H9 (cell line): ENCODE measurements around the gene SSTR5. TPM values are rescaled to one million over a fixed set of nuclear protein-coding genes. Genes with fewer than 3 reads are reported as not detected.

ENCODE experiments used
- DNase-seq: peaks from one replicate; pipeline ENCODE4 v3.0.0-alpha.2; 2017
- H2AFZ ChIP-seq: one replicate; pipeline ENCODE4 v1.6.1; 2013; ENCODE audit warnings: mild to moderate bottlenecking, low read length, control low read depth, moderate library complexity
- H2AK5ac ChIP-seq: 2 replicates; pipeline ENCODE4 v1.6.1; 2013; ENCODE audit warnings: low read length, control low read depth, mixed read lengths; ENCODE audit not compliant: insufficient read length
- H2BK120ac ChIP-seq: one replicate; pipeline ENCODE4 v1.6.1; 2013; ENCODE audit warnings: low read depth, mild to moderate bottlenecking, low read length, control low read depth, inconsistent platforms; ENCODE audit not compliant: poor library complexity, severe bottlenecking
- H2BK12ac ChIP-seq: 2 replicates; pipeline ENCODE4 v1.6.1; 2013; ENCODE audit warnings: low read length, control low read depth, mixed read lengths, low read depth; ENCODE audit not compliant: insufficient read length
- H2BK15ac ChIP-seq: 2 replicates; pipeline ENCODE4 v1.6.1; 2013; ENCODE audit warnings: low read depth, low read length, control low read depth
- H2BK20ac ChIP-seq: one replicate; pipeline ENCODE4 v1.6.1; 2013; ENCODE audit warnings: low read depth, mild to moderate bottlenecking, low read length, control low read depth, inconsistent platforms; ENCODE audit not compliant: poor library complexity, severe bottlenecking
- H2BK5ac ChIP-seq: 2 replicates; pipeline ENCODE4 v1.6.1; 2013; ENCODE audit warnings: low read length, control low read depth, mixed read lengths; ENCODE audit not compliant: insufficient read length
- H3K14ac ChIP-seq: 2 replicates; pipeline ENCODE4 v1.6.1; 2013; ENCODE audit warnings: low read length, control low read depth; ENCODE audit not compliant: insufficient read depth
- H3K18ac ChIP-seq: 2 replicates; pipeline ENCODE4 v1.6.1; 2013; ENCODE audit warnings: low read depth, mild to moderate bottlenecking, mixed read lengths, low read length, control low read depth; ENCODE audit not compliant: insufficient read length
- H3K23ac ChIP-seq: 2 replicates; pipeline ENCODE4 v1.6.1; 2013; ENCODE audit warnings: low read length, control low read depth, mixed read lengths, low read depth; ENCODE audit not compliant: insufficient read length
- H3K23me2 ChIP-seq: 2 replicates; pipeline ENCODE4 v1.6.1; 2013; ENCODE audit warnings: low read depth, mild to moderate bottlenecking, mixed read lengths, low read length, control low read depth; ENCODE audit not compliant: insufficient read length, poor library complexity, severe bottlenecking
- H3K27ac ChIP-seq: 2 replicates; pipeline ENCODE4 v1.5.1; 2013; ENCODE audit warnings: low read length, control low read depth, mixed read lengths, low read depth; ENCODE audit not compliant: insufficient read length
- H3K27me3 ChIP-seq: 2 replicates; pipeline ENCODE4 v1.6.1; 2013; ENCODE audit warnings: low read length, control low read depth, inconsistent platforms; ENCODE audit not compliant: insufficient read depth
- H3K4ac ChIP-seq: 2 replicates; pipeline ENCODE4 v1.6.1; 2013; ENCODE audit warnings: low read depth, mild to moderate bottlenecking, control low read depth, inconsistent platforms, low read length, moderate library complexity
- H3K4me1 ChIP-seq: 2 replicates; pipeline ENCODE4 v1.6.1; 2013; ENCODE audit warnings: low read length, control low read depth, inconsistent platforms; ENCODE audit not compliant: insufficient read depth
- H3K4me2 ChIP-seq: 2 replicates; pipeline ENCODE4 v1.6.1; 2013; ENCODE audit warnings: low read length, control low read depth, mixed read lengths; ENCODE audit not compliant: insufficient read length, insufficient read depth
- H3K56ac ChIP-seq: 2 replicates; pipeline ENCODE4 v1.6.1; 2013; ENCODE audit warnings: low read depth, mild to moderate bottlenecking, mixed read lengths, low read length, control low read depth; ENCODE audit not compliant: insufficient read length
- H3K79me1 ChIP-seq: 2 replicates; pipeline ENCODE4 v1.6.1; 2013; ENCODE audit warnings: low read depth, mild to moderate bottlenecking, moderate library complexity, low read length, control low read depth, inconsistent platforms; ENCODE audit not compliant: insufficient read depth, poor library complexity, severe bottlenecking
- H3K79me2 ChIP-seq: 2 replicates; pipeline ENCODE4 v1.6.1; 2013; ENCODE audit warnings: low read length, control low read depth, inconsistent platforms; ENCODE audit not compliant: insufficient read depth
- H3K9ac ChIP-seq: 2 replicates; pipeline ENCODE4 v1.6.1; 2013; ENCODE audit warnings: low read length, control low read depth, mixed read lengths; ENCODE audit not compliant: insufficient read length; ENCODE audit errors: extremely low read depth
- H3K9me3 ChIP-seq: one replicate; pipeline ENCODE4 v1.6.1; 2013; ENCODE audit warnings: low read depth, low read length, inconsistent platforms; ENCODE audit not compliant: control insufficient read depth
- H3T11ph ChIP-seq: one replicate; pipeline ENCODE4 v1.6.1; 2013; ENCODE audit warnings: mild to moderate bottlenecking, low read length, control low read depth, inconsistent platforms
- H4K20me1 ChIP-seq: one replicate; pipeline ENCODE4 v1.6.1; 2013; ENCODE audit not compliant: control insufficient read depth, insufficient read length, insufficient read depth
- H4K5ac ChIP-seq: 2 replicates; pipeline ENCODE4 v1.6.1; 2013; ENCODE audit warnings: low read depth, mild to moderate bottlenecking, mixed read lengths, low read length, control low read depth; ENCODE audit not compliant: insufficient read length
- H4K8ac ChIP-seq: replicated peaks from 2 replicates; pipeline ENCODE4 v1.6.1; 2013; ENCODE audit warnings: low read length, control low read depth, mixed read lengths, low read depth; ENCODE audit not compliant: insufficient read length
- H4K91ac ChIP-seq: 2 replicates; pipeline ENCODE4 v1.6.1; 2013; ENCODE audit warnings: low read depth, mild to moderate bottlenecking, moderate library complexity, mixed read lengths, low read length, control low read depth; ENCODE audit not compliant: insufficient read length
- H3K27ac Mint-ChIP-seq, 3 experiments: 2 replicates in 2 of 3; 3 replicates in 1 of 3; pipeline ENCODE4 v1.8.0; 2020 to 2021; ENCODE audit warnings: mixed read lengths in 3 of 3, mild to moderate bottlenecking in 1 of 3, moderate library complexity in 1 of 3
- H3K27me3 Mint-ChIP-seq: 2 replicates; pipeline ENCODE4 v1.8.0; 2021; ENCODE audit warnings: low read depth, mild to moderate bottlenecking, moderate library complexity, mixed read lengths
- H3K36me3 Mint-ChIP-seq, 3 experiments: 2 replicates in 2 of 3; 3 replicates in 1 of 3; pipeline ENCODE4 v1.8.0; 2020 to 2021; ENCODE audit warnings: low read depth in 3 of 3, mixed read lengths in 3 of 3; ENCODE audit not compliant: insufficient read depth in 1 of 3
- H3K4me1 Mint-ChIP-seq, 2 experiments: 2 replicates each; pipeline ENCODE4 v1.8.0; 2020; ENCODE audit warnings: mixed read lengths in 2 of 2
- H3K4me3 Mint-ChIP-seq, 2 experiments: 2 replicates in 1 of 2; 3 replicates in 1 of 2; pipeline ENCODE4 v1.8.0; 2020 to 2021; ENCODE audit warnings: mild to moderate bottlenecking in 2 of 2, mixed read lengths in 2 of 2, moderate library complexity in 1 of 2
- H3K9me3 Mint-ChIP-seq, 2 experiments: 2 replicates in 1 of 2; 3 replicates in 1 of 2; pipeline ENCODE4 v1.8.0; 2020; ENCODE audit warnings: mild to moderate bottlenecking in 2 of 2, mixed read lengths in 2 of 2, moderate library complexity in 1 of 2
- CTCF ChIP-seq: fragments of 200-600 bp; sonication (generic); conservative IDR thresholded peaks from 3 replicates; pipeline ENCODE4 v1.8.0; 2021; ENCODE audit warnings: antibody characterized with exemption, mild to moderate bottlenecking
- WGBS: extraction: QIAGEN DNeasy Blood & Tissue Kit; methylation state at CpG from one replicate; pipeline ENCODE4 v1.1.7; 2013; ENCODE audit warnings: missing lambda C conversion rate, low lambda C conversion rate, mixed read lengths; ENCODE audit not compliant: insufficient read length; ENCODE audit errors: extremely low coverage; 5-methylcytosine and 5-hydroxymethylcytosine counted together
- total RNA-seq: library from RNA; stranded (reverse); gene quantifications from 2 replicates; pipeline ENCODE4 v1.2.1, GENCODE V29; 2021

Gene SSTR5
- total RNA-seq, 1 experiment from 2014 or later = 0.22 TPM

GRCh38 chr16:1055557-1055924, 17.0 kb upstream of the SSTR5 start:
- no peaks in the 10 kb centered on the region for H3K27me3 ChIP-seq
- H3K9me3 ChIP-seq = no peaks in the 10 kb centered on the region
- Mint-ChIP-seq H3K4me3 (no peak overlapping the region), H3K27ac (no peak overlapping the region), H3K9me3 (peaks cover 5 to 7% of the 10 kb centered on the region in 2 experiments), H3K36me3 (peaks cover 2 to 5% (median 4%) of the 10 kb centered on the region in 3 experiments; a peak in 5 of 7 replicates), H3K27me3 (peaks cover 13% of the 10 kb centered on the region), H3K4me1 (0 out of 4 replicates have a peak, but pooled peaks cover 0 to 2% of the 10 kb centered on the region in 2 experiments)
- H3K23ac ChIP-seq = no peak overlapping the region
- no peak overlapping the region for H3K14ac ChIP-seq
- H2BK20ac ChIP-seq = no peak overlapping the region
- H3K4me2 ChIP-seq = no peak overlapping the region
- no peaks in the 10 kb centered on the region for H3K79me2 ChIP-seq
- no peak overlapping the region for H3T11ph ChIP-seq
- WGBS = no CpG with 5 or more reads among the region's 13 CpGs
- no peak overlapping the region for H3K18ac ChIP-seq
- no peaks in the 10 kb centered on the region for H3K79me1 ChIP-seq
- H2BK120ac ChIP-seq = no peak overlapping the region
- no peak for DNase-seq
- no peaks in the 10 kb centered on the region for H3K23me2 ChIP-seq
- H2BK5ac ChIP-seq = no peak overlapping the region
- H4K8ac ChIP-seq = no peak overlapping the region
- H2BK12ac ChIP-seq = no peak overlapping the region
- no peak overlapping the region for H4K5ac ChIP-seq
- H3K27ac ChIP-seq = no peak overlapping the region
- H2BK15ac ChIP-seq = no peak overlapping the region
- no peak for TF ChIP-seq CTCF
- H2AFZ ChIP-seq = no peak overlapping the region
- H3K4ac ChIP-seq = no peak overlapping the region
- no peak overlapping the region for H2AK5ac ChIP-seq
- no peak overlapping the region for H4K91ac ChIP-seq
- H3K56ac ChIP-seq = no peak overlapping the region
- H3K9ac ChIP-seq = no peak overlapping the region
- H4K20me1 ChIP-seq = no peaks in the 10 kb centered on the region
- H3K4me1 ChIP-seq = no peaks in the 10 kb centered on the region
